T-cell (primary cell): ENCODE measurements around the gene ERP27. TPM values are rescaled to one million over a fixed set of nuclear protein-coding genes. Genes with fewer than 3 reads are reported as not detected.

ENCODE experiments used
- ATAC-seq, 4 experiments: fragments of 200-7000 bp in 3 of 4; fragments of 150-1000 bp in 1 of 4; cut with Tn5 transposase; replicated peaks in 1 of 4; 1 replicate in 3 of 4; 2 replicates in 1 of 4; pipeline ENCODE4 v1.10.0; 2021; ENCODE audit warnings: moderate library complexity in 3 of 4, mild to moderate bottlenecking in 2 of 4, moderate number of reproducible peaks in 1 of 4
- CTCF ChIA-PET, 2 donors: fragments of 300-600 bp; sonication (Branson Sonifier 250); formaldehyde crosslinking; loops; one replicate each; lab custom pipeline; 2022; ENCODE audit warnings: antibody characterized with exemption in 2 of 2; lab: Charles Lee
- POLR2A ChIA-PET, 2 donors: fragments of 300-600 bp; sonication (Branson Sonifier 250); formaldehyde crosslinking; loops; one replicate each; lab custom pipeline; 2022; ENCODE audit warnings: antibody characterized with exemption in 2 of 2; lab: Charles Lee
- DNase-seq, 35 experiments: peaks; one replicate each; pipeline versions ENCODE4 v3.0.0 to v3.0.0-alpha.2; 2013 to 2023
- H3K27ac ChIP-seq: one replicate; pipeline ENCODE4 v1.5.1; 2013; ENCODE audit warnings: low read length
- H3K27me3 ChIP-seq, 2 experiments: replicated peaks in 1 of 2; 1 replicate in 1 of 2; 2 replicates in 1 of 2; pipeline versions ENCODE4 v1.6.1 to v1.7.0; 2013; ENCODE audit warnings: low read length in 1 of 2, mixed read lengths in 1 of 2; ENCODE audit not compliant: control insufficient read depth in 2 of 2, insufficient read depth in 2 of 2; ENCODE audit errors: extremely low read depth in 1 of 2
- H3K36me3 ChIP-seq, 2 donors: 1 replicate in 1 of 2; 2 replicates in 1 of 2; pipeline versions ENCODE4 v1.6.1 to v1.7.0; 2013; ENCODE audit warnings: low read length in 1 of 2; ENCODE audit not compliant: control insufficient read depth in 2 of 2, insufficient read depth in 1 of 2; ENCODE audit errors: extremely low read depth in 1 of 2
- H3K4me1 ChIP-seq, 2 experiments: 1 replicate in 1 of 2; 2 replicates in 1 of 2; pipeline versions ENCODE4 v1.6.1 to v1.7.0; 2013; ENCODE audit warnings: low read length in 2 of 2, mixed read lengths in 1 of 2; ENCODE audit not compliant: insufficient read depth in 2 of 2, control insufficient read depth in 1 of 2; ENCODE audit errors: extremely low read depth in 1 of 2
- H3K4me3 ChIP-seq, 2 donors: 1 replicate in 1 of 2; 2 replicates in 1 of 2; pipeline versions ENCODE4 v1.5.1 to v1.7.0; 2013; ENCODE audit warnings: mild to moderate bottlenecking in 2 of 2, low read length in 1 of 2, moderate library complexity in 1 of 2; ENCODE audit not compliant: control insufficient read depth in 1 of 2; ENCODE audit errors: extremely low read depth in 1 of 2
- H3K9me3 ChIP-seq: 2 replicates; pipeline ENCODE4 v1.7.0; 2013
- H3K27ac Mint-ChIP-seq, 2 donors: one replicate each; pipeline ENCODE4 v1.8.0; 2020 to 2021; ENCODE audit warnings: mild to moderate bottlenecking in 2 of 2, mixed read lengths in 2 of 2
- H3K27me3 Mint-ChIP-seq, 2 donors: one replicate each; pipeline ENCODE4 v1.8.0; 2021 to 2022; ENCODE audit warnings: mixed read lengths in 2 of 2
- H3K36me3 Mint-ChIP-seq: one replicate; pipeline ENCODE4 v1.8.0; 2021; ENCODE audit warnings: mixed read lengths
- H3K4me1 Mint-ChIP-seq, 3 donors: one replicate each; pipeline ENCODE4 v1.8.0; 2020 to 2022; ENCODE audit warnings: mixed read lengths in 3 of 3, mild to moderate bottlenecking in 1 of 3
- H3K4me3 Mint-ChIP-seq, 3 donors: one replicate each; pipeline ENCODE4 v1.8.0; 2020 to 2022; ENCODE audit warnings: mild to moderate bottlenecking in 3 of 3, mixed read lengths in 3 of 3, moderate library complexity in 3 of 3
- H3K9me3 Mint-ChIP-seq, 3 donors: one replicate each; pipeline ENCODE4 v1.8.0; 2020 to 2022; ENCODE audit warnings: mixed read lengths in 3 of 3
- WGBS: methylation state at CpG from one replicate; pipeline ENCODE4 v1.1.5; 2013; ENCODE audit warnings: missing lambda C conversion rate; ENCODE audit not compliant: insufficient coverage; 5-methylcytosine and 5-hydroxymethylcytosine counted together
- total RNA-seq, 35 experiments: library from RNA in 6 of 35; stranded (reverse) in 6 of 35; fragments of 120-200 nt in 1 of 35; gene quantifications; one replicate each; pipeline versions ENCODE4 v1.2.1 to v1.2.4 and lab custom pipeline; 2013 to 2026

Gene ERP27
- total RNA-seq, 5 donors from 2014 or later (not counting 1 experiment from before 2014, with no cell fraction given) = 11.1 to 21.8 (median 14.7) TPM

DNA sequence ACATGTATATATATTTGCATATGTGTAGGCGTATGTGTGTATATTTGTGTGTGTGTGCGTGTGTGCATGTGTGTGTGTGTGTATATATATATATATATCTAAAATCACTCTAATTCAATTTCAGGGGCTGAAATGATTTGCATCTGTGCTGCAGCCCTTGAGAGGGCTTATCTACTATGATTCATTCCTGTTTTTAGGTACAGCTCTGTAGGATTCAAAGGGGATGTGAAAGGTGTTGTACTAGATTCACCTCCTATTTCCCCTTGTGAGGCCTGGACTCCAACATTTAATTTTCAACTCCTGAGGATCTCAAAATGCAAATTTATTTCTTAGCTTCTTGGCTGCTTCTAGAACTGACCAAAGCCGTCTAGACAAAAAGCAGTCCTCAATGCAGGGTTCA is 11.1 kb downstream of the ERP27 start:
- DNase-seq (no peak), ATAC-seq (no peak)
- H3K27ac ChIP-seq = no peak overlapping the region
- WGBS = 100% methylated on average over 1 of the region's 3 CpGs
- H3K4me3 ChIP-seq = no peak overlapping the region
- peaks cover 0 to 48% of the 10 kb centered on the region in 2 donors for H3K36me3 ChIP-seq
- ChIA-PET POLR2A (interaction anchor here (0.6 kb wide), 2 partner anchors 142 to 212 kb away, joined by 3 to 4 read pairs; no protein-coding TSS in a partner anchor), CTCF (interaction anchor here in 1 of 2 donors (1.0 kb wide), 1 partner anchor 68 kb away, joined by 10 read pairs; no protein-coding TSS in a partner anchor)
- no peaks in the 10 kb centered on the region for H3K27me3 Mint-ChIP-seq
- H3K9me3 Mint-ChIP-seq = no peaks in the 10 kb centered on the region
- no peak overlapping the region for H3K4me3 Mint-ChIP-seq
- peaks cover 38% of the 10 kb centered on the region for H3K36me3 Mint-ChIP-seq
- peaks cover 0 to 3% (median 0%) of the 10 kb centered on the region in 3 donors for H3K4me1 Mint-ChIP-seq
- no peaks in the 10 kb centered on the region for H3K27me3 ChIP-seq
- no peaks in the 10 kb centered on the region for H3K9me3 ChIP-seq
- H3K27ac Mint-ChIP-seq = peak overlapping the region in 1 of 2 donors; percentile 8
- no peaks in the 10 kb centered on the region for H3K4me1 ChIP-seq

- DNase-seq = no peak
- POLR2A ChIA-PET = interaction anchor here in 1 of 2 donors (0.9 kb wide), 1 partner anchor 11 kb away, joined by 3 read pairs; no protein-coding TSS in a partner anchor
- peaks cover 7 to 8% of the 10 kb centered on the region in 2 experiments for H3K4me1 ChIP-seq
- CTCF ChIA-PET = no interaction called here
- ATAC-seq = no peak
- H3K4me3 Mint-ChIP-seq = no peak overlapping the region
- no peaks in the 10 kb centered on the region for H3K9me3 Mint-ChIP-seq
- 100% methylated on average over 1 of the region's 3 CpGs for WGBS
- H3K27me3 Mint-ChIP-seq = no peaks in the 10 kb centered on the region
- H3K27me3 ChIP-seq = no peaks in the 10 kb centered on the region
- no peaks in the 10 kb centered on the region for H3K9me3 ChIP-seq
- H3K36me3 Mint-ChIP-seq = peaks cover 36% of the 10 kb centered on the region
- no peak overlapping the region for H3K27ac Mint-ChIP-seq
- H3K36me3 ChIP-seq = peaks cover 0 to 35% of the 10 kb centered on the region in 2 donors
- no peak overlapping the region for H3K27ac ChIP-seq
- H3K4me1 Mint-ChIP-seq = peaks cover 20 to 21% (median 21%) of the 10 kb centered on the region in 3 donors
- H3K4me3 ChIP-seq = no peak overlapping the region
These were observed 13.8 kb downstream of the ERP27 start for GRCh38 chr12:14924541-14924940.

GRCh38 chr12:14923944-14924343 is 14.4 kb downstream of the ERP27 start:
- Histone ChIP-seq H3K27ac (no peak overlapping the region), H3K4me3 (no peak overlapping the region), H3K36me3 (peaks cover 0 to 36% of the 10 kb centered on the region in 2 donors), H3K9me3 (no peaks in the 10 kb centered on the region), H3K27me3 (no peaks in the 10 kb centered on the region), H3K4me1 (peaks cover 7 to 8% of the 10 kb centered on the region in 2 experiments)
- Mint-ChIP-seq H3K27me3 (no peaks in the 10 kb centered on the region), H3K36me3 (peaks cover 41% of the 10 kb centered on the region), H3K4me3 (no peak overlapping the region), H3K4me1 (peaks cover 20 to 25% (median 22%) of the 10 kb centered on the region in 3 donors), H3K27ac (peak overlapping the region in 1 of 2 donors; percentile 46), H3K9me3 (no peaks in the 10 kb centered on the region)
- CTCF ChIA-PET = no interaction called here
- POLR2A ChIA-PET = interaction anchor here in 1 of 2 donors (0.6 kb wide), 1 partner anchor 9 kb away, joined by 3 read pairs; no protein-coding TSS in a partner anchor
- no CpG with 5 or more reads among the region's 2 CpGs for WGBS
- no peak for ATAC-seq
- no peak for DNase-seq

- Histone ChIP-seq H3K4me3 (no peak overlapping the region), H3K36me3 (peaks cover 0 to 46% of the 10 kb centered on the region in 2 donors), H3K9me3 (no peaks in the 10 kb centered on the region), H3K27me3 (no peaks in the 10 kb centered on the region), H3K4me1 (peaks cover 7 to 8% of the 10 kb centered on the region in 2 experiments), H3K27ac (no peak overlapping the region)
- H3K4me1 Mint-ChIP-seq = peaks cover 19 to 26% (median 25%) of the 10 kb centered on the region in 3 donors
- ChIA-PET CTCF (interaction anchor here (0.6 to 1.3 kb wide), 3 partner anchors 63 to 217 kb away, joined by 3 to 4 read pairs (median 3); no protein-coding TSS in a partner anchor), POLR2A (interaction anchor here (0.6 to 1.1 kb wide), 3 partner anchors 10 to 142 kb away, joined by 3 to 4 read pairs (median 3); no protein-coding TSS in a partner anchor)
- peaks cover 49% of the 10 kb centered on the region for H3K36me3 Mint-ChIP-seq
- no peaks in the 10 kb centered on the region for H3K27me3 Mint-ChIP-seq
- H3K9me3 Mint-ChIP-seq = no peaks in the 10 kb centered on the region
- WGBS = 77% methylated on average over 1 of the region's 2 CpGs
- peak overlapping the region in 1 of 3 donors; percentile 27 for H3K4me3 Mint-ChIP-seq
- DNase-seq (no peak), ATAC-seq (peak in 2 of 4 experiments; percentile 20 to 22)
- H3K27ac Mint-ChIP-seq = peak overlapping the region; percentile 81 to 87
These were observed 17.1 kb downstream of the ERP27 start for GRCh38 chr12:14921218-14921617.

DNA sequence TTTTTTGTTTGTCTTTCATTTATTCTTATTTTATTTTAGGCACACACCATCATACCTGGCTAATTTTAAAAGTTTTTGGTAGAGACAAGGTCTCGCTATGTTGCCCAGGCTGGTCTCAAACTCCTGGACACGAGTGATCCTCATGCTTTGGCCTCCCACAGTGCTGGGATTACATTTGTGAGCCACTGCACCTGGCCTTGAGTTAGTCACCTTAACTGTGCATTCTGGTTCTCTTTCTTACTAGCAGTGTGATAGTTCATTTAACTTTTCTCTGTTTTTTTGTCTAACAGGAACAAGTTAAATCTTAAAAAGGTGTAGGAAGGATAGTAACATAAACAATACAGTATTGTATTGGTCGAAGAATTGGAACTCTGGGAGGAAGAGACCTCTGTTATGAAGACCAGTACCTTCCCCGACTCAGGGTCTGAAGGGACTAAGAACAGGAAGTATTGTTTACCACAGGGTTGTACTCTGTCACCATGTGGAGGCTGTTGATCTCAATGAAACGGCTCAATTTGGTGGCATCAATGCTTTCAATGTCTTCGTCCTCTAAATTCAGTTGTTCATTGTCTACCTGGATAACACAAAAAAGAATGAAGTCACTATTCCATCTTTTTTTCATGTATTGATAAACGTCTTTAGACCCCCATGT is 17.7 kb downstream of the ERP27 start:
- POLR2A ChIA-PET = interaction anchor here in 1 of 2 donors (1.1 kb wide), 1 partner anchor 9 kb away, joined by 3 read pairs; no protein-coding TSS in a partner anchor
- Histone ChIP-seq H3K4me3 (no peak overlapping the region), H3K9me3 (no peaks in the 10 kb centered on the region), H3K36me3 (peaks cover 0 to 53% of the 10 kb centered on the region in 2 donors), H3K4me1 (peaks cover 7 to 8% of the 10 kb centered on the region in 2 experiments), H3K27me3 (no peaks in the 10 kb centered on the region), H3K27ac (no peak overlapping the region)
- peak overlapping the region in 1 of 3 donors; percentile 27 for H3K4me3 Mint-ChIP-seq
- peak in 2 of 35 experiments; percentile 10 to 31 for DNase-seq
- ATAC-seq = peak; percentile 79 to 95 (median 89)
- H3K4me1 Mint-ChIP-seq = peaks cover 19 to 27% (median 25%) of the 10 kb centered on the region in 3 donors
- no peaks in the 10 kb centered on the region for H3K9me3 Mint-ChIP-seq
- WGBS = 54% methylated on average over 4 of the region's 7 CpGs
- CTCF ChIA-PET = interaction anchor here (0.6 to 1.3 kb wide), 2 partner anchors 62 to 75 kb away, joined by 3 read pairs; no protein-coding TSS in a partner anchor
- H3K27me3 Mint-ChIP-seq = no peaks in the 10 kb centered on the region
- peak overlapping the region; percentile 81 to 87 for H3K27ac Mint-ChIP-seq
- peaks cover 56% of the 10 kb centered on the region for H3K36me3 Mint-ChIP-seq

DNA sequence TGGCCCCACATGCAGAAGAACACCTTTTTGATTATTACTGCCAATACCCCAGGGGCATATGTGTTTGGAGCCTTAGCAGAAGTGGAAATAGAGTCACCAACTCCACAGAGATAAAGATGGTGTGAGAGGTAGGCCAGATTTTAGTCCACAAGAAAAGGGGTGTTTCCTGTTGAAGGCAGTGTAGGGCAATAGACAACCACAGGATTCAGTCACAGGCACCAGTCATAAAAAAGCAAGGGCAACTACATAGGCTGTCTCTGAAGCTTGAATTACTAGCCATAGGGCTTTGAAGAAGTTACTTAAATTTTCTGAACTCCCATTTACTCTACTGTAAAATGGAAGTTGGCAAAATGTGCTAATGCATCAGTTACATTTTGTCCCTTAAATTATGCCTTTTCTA is 18.9 kb downstream of the ERP27 start:
- H3K4me1 ChIP-seq = peaks cover 7 to 8% of the 10 kb centered on the region in 2 experiments
- no peaks in the 10 kb centered on the region for H3K27me3 ChIP-seq
- no peak overlapping the region for H3K27ac Mint-ChIP-seq
- ATAC-seq (no peak), DNase-seq (no peak)
- no peaks in the 10 kb centered on the region for H3K9me3 ChIP-seq
- ChIA-PET CTCF (interaction anchor here in 1 of 2 donors (0.8 kb wide), 1 partner anchor 76 kb away, joined by 3 read pairs; no protein-coding TSS in a partner anchor), POLR2A (no interaction called here)
- no peak overlapping the region for H3K27ac ChIP-seq
- H3K4me1 Mint-ChIP-seq = peaks cover 26 to 39% (median 30%) of the 10 kb centered on the region in 3 donors
- peaks cover 0 to 60% of the 10 kb centered on the region in 2 donors for H3K36me3 ChIP-seq
- H3K9me3 Mint-ChIP-seq = no peaks in the 10 kb centered on the region
- H3K4me3 Mint-ChIP-seq = no peak overlapping the region
- H3K36me3 Mint-ChIP-seq = peaks cover 67% of the 10 kb centered on the region
- H3K27me3 Mint-ChIP-seq = no peaks in the 10 kb centered on the region
- H3K4me3 ChIP-seq = no peak overlapping the region
